GM19395 (cell line): Measurements from ENCODE around the gene MFNG.

Source experiments
- ATAC-seq: cut with Tn5 transposase; IDR thresholded peaks from one replicate; pipeline ENCODE4 v1.9.1; 2021; ENCODE audit warnings: mild to moderate bottlenecking, moderate library complexity; ENCODE audit not compliant: unreplicated experiment

Gene MFNG

GRCh38 chr22:37514526-37515051, 28.4 kb upstream of the MFNG start:
- ATAC-seq, result no peak

- ATAC-seq, result no peak
These were observed 25.4 kb upstream of the MFNG start for GRCh38 chr22:37511395-37512104.

DNA sequence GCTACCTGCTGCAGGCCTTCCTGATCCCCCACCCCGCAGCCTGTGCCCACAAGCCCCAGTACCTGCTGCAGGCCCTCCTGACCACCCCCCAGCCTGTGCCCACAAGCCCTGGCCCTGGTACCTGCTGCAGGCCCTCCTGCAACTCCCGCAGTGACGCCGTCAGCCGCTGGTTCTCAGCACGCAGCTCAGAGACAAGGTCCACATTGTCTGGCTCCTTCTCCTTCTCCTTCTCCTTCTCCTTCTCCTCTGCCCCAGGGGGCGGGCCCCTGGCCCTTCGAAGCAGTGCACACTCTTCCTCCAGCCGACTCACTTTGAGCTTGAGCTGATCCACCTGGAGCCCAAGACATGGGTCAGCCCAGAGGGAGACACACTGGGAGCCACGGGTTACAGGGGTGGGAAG, 23.9 kb upstream of the MFNG start:
- no peak for ATAC-seq

- ATAC-seq, result no peak
These were observed 23.1 kb upstream of the MFNG start for GRCh38 chr22:37509059-37509860.

GRCh38 chr22:37508431-37508992, 22.3 kb upstream of the MFNG start:
- ATAC-seq, result no peak

DNA sequence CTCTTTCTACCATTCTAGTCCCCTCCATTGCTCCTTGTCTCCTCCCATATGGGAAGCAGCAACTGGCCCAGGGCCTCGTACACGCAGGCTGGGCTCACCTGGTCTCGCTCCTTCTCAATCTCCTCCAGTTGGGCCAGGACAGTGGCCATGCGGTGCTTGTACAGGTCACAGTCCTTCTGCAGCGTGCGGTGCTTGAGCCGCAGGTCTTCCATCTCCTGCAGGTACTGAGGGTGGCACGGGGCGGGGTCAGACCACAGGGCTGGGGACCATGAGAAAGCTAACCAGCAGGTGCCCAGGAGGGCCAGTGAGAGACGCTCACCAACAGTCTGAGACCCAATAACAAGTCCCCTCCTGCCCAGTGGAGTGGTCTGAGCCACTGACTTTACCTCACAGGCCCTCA, 21.5 kb upstream of the MFNG start:
- no peak for ATAC-seq

GRCh38 chr22:37505989-37506388, 19.8 kb upstream of the MFNG start:
- no peak for ATAC-seq

GRCh38 chr22:37505565-37505964, 19.4 kb upstream of the MFNG start:
- no peak for ATAC-seq

GRCh38 chr22:37504964-37505363, 18.8 kb upstream of the MFNG start:
- no peak for ATAC-seq

- ATAC-seq, result no peak
These were observed 17.7 kb upstream of the MFNG start for GRCh38 chr22:37503850-37504249.

- no peak for ATAC-seq
These were observed 17.0 kb upstream of the MFNG start for GRCh38 chr22:37503183-37503683.

DNA sequence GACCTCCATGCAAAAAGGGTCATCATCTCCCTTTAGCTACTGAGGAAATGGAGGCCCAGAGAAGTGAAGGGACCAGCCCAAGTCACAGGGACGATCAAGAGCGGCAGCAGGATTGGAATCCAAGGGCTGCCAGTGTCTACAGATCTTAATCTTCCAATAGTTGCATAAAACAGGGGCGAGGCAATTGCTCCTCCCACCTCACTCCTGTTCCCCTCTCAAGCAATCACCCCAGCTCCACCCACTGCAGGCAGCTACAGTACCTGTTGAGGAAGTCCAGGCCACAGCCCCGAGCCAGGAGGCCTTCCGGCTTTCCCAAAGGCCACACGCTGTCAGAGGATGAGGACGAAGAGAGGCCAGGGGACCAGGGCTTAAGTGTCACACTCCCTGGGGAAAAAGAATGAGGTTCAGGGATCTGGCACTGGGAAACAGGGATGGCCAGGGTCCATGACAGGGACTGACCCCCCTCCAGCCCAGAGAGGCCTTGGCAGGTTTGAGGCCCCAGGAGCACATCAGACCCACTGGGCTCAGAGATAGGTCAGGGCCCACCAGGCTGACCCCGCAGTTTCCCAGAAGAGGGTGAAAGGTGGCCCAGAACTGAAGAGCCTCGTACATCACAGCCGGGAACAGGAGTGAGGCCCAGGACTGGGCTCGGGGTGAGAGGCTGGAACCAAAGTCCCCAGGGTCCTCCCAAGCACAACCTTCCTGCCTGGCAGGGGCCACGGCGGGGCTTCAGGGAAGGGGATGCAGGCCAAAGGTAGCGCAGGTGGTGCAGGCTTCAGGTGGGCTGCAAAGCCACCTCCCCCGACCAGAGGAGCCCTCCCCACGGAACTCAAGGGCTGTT, 16.4 kb upstream of the MFNG start:
- no peak for ATAC-seq

- no peak for ATAC-seq
These were observed 15.6 kb upstream of the MFNG start for GRCh38 chr22:37501610-37502341.

DNA sequence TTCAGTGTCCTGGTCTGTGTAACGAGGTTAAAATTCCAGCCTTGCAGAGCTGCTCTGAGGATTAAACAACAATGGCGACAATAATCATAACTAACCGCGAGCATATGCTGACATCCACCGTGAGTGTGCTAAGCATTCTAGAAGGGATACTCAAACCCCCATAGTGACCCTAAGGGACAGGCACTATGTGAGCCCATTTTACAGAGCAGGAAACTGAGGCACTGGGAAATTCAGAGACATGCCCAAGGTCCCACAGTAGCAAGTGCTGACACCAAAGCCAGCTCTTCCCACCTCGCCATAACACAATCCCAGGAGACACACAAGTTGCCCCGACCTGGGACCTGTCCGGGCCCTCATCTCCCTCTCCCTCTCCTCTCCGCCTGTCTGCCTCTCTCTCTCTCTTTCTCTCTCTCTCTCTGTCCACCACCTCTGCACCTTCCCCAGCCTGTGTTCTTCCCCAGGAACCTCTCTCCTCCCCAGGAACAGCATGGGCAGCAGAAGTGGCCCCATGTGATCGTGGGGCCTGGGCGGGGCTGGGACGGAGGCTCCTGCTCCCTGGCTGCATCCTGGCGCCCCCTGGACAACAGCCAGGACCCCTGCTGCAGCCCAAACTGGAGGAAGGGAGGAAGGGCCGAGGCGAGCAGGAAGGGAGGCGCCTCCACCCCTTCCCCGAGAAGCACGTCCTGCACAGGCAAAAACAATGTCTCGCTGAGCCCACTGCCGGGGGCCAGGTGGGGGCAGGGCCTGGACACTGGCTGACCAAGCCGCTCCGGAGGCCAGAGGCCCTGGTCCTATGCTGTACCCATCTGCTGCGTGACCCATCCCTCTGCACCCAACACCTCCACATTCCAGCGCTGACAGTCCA, 14.8 kb upstream of the MFNG start:
- ATAC-seq, result no peak

DNA sequence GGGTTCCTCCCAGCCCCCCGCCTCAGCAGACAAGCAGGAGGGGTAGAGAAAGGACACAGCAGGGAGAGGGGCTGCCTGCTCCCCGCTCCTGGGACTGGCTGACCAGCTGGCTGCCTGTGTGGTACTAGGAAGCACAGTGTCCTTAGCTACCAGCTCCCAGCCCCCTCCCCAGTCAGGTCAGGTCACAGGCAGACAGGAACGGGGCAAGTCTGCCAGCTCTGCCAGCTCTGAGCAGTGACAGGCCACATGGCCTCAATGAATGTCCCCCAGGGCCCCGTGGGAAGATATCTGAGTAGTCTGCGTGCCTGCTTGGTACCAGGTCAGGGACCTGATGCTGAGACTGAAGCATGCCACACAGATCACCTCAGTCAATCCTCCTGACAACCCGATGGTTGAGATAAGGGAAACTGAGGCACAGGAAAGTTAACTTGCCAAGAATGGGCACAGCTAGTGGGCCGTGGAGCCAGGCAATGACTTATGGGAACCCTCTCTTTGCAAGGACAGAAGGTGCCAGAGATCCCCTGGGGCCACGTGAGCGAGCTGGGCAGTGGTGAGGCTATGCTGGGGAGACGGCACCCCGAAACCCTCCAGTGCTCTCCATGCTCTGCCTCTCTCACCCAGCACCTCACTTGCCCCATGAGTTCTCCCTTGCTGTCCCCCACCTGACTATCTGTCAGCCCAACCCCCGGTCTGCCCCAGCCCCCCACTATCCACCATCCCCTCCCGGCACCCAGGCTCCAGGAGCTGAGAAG, 13.8 kb upstream of the MFNG start:
- no peak for ATAC-seq

- ATAC-seq, result no peak
These were observed 13.0 kb upstream of the MFNG start for GRCh38 chr22:37499027-37499707.

GRCh38 chr22:37498289-37498909, 12.2 kb upstream of the MFNG start:
- no peak for ATAC-seq
